Stimulated activated CD8-positive, alpha-beta memory T cell treated with anti-CD3 and anti-CD28 coated beads, Interleukin-12 subunit alpha, Interleukin-12 subunit beta, amount 100 ng/mL, for 24 hours (primary cell): ENCODE measurements around the gene DNMT3A.

Experiments
- DNase-seq: peaks from one replicate; pipeline ENCODE4 v3.0.0-alpha.2; 2020; ENCODE audit errors: extremely low read depth

The DNMT3A gene

DNA sequence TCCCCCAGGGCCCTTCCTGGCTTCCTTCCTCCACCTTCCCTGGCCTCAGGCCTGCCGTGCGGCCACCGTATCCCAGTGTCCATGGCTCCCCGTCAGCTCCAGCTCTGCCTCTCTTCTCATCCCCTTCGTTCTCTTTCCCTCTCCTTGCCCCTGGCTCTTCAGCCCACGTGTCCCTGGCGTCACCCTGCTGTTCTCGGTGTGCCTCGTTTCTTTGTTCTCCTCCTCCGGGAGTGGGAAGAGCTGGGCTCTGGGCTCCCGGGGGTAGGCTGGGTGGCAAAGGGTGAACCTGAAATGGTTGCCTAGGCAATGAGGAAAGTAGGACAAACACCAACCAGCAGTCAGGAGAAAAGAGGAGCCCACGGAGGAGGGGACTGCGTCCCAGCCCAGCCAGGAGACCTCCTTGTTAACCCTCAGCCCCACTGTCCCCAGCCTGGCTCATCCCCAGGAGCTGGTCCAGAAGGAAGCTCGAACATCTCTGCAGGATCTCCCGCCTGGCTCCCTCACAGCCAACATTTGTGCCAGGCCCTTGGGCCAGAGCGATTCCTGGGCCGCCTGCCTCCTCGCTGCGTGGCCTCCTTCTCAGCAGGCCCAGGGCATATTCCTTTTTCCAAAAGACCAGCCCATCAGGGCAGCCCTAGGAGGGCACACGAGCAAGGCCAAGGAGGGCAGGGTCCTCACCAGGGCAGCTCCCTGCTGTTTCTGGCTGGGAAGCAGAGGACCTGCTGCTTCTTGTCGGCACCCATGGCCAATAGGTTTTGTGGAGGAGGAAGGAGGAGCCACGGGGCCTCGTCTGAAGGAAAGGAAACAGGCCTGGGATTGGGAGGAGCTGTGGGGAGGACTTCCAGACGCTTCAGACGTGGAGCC lies 30.9 kb upstream of the DNMT3A start:
- no peak for DNase-seq

- DNase-seq: no peak
Observed at GRCh38 chr2:25371253-25372241, 29.8 kb upstream of the DNMT3A start.

DNA sequence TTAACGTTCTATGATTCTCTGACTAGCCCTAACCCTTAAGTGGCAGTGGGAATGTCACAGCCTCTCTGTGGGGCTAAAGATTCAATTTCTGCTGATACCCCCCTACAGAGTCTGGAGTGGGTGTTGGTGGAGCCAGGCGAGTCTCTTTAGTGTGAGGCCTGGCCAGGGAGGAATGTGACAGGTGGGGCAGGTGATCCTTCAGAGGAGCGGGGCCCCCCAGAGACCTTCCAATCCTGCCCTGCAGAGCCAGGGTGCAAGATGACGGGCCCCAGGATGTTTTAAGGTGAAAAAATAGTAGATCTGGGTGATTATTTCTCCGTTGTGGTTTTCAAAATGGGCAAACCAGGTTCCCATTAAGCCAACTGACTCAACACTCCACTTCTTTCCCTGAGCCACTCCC lies 28.2 kb upstream of the DNMT3A start:
- no peak for DNase-seq

DNA sequence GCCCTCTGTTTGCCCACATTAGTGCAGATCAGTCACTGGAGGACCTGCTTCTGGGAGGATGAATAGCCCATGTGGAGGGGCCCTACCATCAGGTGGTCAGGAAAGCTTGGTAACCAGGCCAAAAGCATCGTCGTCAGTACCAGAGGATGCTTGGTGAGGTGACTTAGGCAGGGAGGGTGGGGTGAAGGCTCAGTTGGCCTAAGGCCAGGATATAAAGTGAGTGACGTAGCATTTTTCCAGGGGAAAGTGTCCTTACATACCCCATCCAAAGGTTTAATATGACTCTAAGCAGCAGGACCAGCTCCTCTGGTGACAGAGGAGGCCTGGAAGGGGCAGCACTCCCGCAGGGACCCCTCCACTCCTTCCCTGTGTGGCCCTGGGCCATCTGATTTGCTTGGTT lies 27.7 kb upstream of the DNMT3A start:
- DNase-seq: no peak

- DNase-seq: no peak
Observed at GRCh38 chr2:25368660-25369059, 26.9 kb upstream of the DNMT3A start.

- no peak for DNase-seq
Observed at GRCh38 chr2:25367296-25367695, 25.6 kb upstream of the DNMT3A start.

DNA sequence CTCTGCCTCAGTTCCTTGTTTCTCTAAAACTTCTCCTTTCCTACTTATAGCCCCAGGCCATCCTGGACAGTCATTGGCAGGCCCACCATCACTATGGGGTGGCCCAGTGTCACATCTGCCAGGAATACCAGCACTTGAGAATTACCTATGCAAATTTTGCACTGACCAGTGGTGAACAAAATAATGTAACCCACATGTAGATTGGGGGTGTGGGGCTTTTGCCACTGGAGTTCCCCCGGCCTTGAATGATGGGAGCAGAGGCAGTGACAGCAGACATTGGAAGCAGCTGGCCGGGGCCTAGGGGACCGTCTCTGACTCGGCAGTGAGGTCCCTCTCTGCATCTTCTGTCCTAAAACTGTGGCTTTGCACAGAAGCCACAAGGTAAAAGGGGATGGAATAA lies 24.9 kb upstream of the DNMT3A start:
- DNase-seq: no peak

DNA sequence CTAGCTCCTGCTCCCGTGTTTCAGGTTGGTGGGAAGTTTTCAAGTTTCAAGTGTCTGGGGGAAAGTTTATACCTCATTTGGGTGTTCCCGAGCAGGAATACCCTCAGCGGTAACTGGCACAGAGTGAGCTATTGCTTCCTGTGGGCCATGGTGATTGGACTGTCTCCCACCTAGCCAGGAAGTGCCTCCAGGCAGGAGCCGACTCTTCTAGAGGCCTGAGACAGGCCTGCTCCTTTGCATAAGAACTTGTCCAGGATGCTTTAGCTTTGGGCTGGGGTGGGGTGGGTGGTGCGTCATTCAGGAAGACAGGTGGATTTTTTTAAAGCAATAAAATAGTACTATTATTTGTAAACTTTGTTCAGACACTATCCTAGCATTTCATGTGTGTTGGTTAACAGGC lies 23.5 kb upstream of the DNMT3A start:
- DNase-seq: no peak

DNA sequence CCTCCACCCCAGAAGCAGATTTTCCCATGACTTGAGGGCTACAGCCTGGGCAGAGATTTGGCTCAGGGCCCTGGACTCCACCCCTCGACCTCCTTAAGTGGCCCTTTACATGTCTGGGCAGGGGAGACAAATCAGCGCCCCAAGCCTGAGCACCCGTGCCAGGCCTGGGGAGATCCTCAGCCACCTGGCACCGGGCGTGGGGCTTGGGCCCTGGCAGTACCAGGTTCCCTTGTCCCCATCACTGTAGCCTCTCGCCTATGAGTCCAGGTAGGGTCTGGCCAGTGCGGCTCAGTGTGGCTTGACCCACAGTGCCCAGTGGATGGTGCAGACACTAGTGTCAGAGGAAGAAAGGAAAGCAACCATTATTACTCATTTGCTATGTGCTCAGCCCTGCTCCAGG lies 22.0 kb upstream of the DNMT3A start:
- no peak for DNase-seq

DNA sequence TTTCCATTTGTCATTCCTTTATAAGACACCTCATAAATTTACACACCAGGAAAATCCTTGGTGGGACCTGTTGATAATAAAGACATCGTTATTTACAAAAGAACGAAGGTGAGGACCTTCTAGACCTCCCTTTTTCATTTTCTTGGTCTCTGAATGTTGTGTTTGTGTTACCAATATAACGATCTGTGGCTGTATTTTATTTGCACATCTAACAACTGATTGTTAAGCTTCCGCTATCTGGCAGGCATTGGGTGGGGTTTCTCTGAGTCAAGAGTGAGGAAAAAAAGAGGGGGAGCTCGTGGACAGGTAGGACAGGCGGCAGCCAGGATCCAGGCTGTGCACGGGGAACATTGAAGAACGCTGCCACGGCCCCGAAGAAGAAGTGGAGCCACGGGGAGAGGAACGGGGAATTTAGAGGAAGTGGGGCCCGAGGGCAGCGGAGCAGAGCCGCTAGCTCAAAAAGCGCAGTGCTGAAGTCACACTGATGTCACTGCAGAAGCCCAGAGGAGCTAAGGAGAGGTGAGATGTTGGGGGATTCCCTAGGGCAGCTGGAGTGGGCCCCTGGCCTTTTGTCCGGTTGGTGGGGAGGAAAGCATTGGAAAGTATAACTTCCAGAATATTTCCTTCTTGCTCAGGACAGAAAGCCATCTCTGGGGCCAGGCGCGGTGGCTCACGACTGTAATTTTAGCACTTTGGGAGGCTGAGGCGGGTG lies 20.9 kb upstream of the DNMT3A start:
- no peak for DNase-seq

DNA sequence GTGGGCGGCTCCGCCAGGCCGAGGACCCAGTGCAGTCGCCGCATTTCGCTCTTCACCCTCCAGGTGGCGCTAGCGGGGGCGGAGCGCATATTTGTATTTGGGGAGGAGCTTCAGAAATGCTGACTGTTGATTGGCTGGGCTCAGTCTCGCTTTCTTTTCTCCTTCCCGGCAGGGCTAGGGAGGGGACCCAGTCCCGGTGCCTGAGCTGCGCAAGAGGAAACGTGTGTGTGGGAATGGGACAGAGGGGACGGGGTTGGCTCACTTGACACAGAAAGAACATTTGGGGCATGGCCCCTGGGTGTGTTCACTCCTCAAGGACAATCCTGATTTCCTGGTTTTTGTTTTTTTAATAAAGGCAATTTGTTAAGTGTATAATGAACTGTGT lies 20.3 kb upstream of the DNMT3A start:
- peak; percentile 73 for DNase-seq

DNA sequence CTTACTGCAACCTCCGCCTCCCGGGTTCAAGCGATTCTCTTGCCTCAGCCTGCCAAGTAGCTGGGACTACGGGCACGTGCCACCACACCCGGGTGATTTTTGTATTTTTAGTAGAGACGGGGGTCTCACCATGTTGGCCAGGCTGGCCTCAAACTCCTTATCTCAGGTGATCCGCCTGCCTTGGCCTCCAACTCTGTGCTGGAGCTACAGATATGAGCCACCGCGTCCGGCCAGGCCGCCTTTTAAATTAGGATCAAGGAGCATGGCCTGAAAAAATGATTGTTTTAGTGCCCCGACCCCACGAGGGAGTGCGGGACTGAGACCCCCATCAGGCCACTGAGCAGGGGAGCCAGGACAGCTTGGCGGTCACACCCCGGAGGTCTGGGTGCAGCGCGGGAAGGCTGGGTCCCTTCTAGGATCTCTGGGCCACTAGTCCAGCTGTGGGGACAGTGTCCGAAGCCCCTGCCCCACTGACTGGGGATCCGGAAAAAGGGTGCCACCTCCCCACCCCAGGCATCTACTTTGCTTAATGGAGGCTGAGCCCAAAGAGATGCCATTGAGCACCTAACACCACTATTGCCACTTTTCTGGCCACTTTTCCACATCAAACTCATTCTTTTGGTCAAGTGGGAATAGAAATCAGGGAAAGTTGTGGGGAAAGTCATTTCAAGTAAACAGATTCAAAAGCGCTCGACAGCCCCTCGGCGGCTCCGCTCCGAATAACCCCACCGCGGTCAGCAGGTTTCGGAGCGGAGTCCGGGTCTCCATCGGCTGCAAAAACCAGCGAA lies 19.7 kb upstream of the DNMT3A start:
- DNase-seq: no peak

DNA sequence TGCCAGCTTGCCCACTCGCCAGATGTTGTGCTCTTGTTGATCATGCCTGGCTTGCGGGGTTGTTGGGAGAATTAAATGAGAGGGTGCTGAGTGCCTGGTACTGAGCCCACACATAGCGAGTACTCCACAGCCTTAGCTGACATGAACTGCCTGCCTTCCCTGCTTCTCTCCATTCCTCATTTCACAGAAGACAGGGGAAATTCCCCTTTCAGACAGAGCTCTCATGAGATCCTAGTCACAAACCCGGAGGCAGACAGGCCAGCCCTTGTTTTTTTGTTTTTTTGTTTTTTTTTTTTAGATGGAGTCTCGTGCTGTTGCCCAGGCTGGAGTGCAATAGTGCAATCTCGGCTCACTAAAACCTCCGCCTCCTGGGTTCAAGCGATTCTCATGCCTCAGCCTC lies 17.1 kb upstream of the DNMT3A start:
- DNase-seq: no peak

GRCh38 chr2:25358249-25358815 lies 16.6 kb upstream of the DNMT3A start:
- no peak for DNase-seq

- DNase-seq: no peak
Observed at GRCh38 chr2:25356088-25356487, 14.4 kb upstream of the DNMT3A start.

DNA sequence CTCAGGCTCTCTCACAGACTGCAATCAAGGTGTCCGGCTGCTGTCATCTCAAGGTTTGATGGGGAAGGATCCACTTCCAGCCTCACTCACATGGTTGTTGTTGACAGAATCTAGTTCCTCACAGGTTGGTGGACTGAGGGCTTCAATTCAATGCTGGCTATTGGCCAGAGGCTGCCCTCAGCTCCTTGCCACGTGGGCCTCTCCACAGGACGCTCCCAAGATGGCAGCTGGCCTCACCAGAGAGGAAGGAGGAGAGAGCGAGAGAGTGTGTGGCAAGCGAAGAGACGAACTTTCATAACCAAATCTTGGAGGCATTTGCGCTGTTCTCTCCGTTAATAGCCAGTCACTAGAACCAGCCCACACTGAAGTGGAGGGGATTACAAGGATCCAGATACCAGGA lies 13.5 kb upstream of the DNMT3A start:
- no peak for DNase-seq

DNA sequence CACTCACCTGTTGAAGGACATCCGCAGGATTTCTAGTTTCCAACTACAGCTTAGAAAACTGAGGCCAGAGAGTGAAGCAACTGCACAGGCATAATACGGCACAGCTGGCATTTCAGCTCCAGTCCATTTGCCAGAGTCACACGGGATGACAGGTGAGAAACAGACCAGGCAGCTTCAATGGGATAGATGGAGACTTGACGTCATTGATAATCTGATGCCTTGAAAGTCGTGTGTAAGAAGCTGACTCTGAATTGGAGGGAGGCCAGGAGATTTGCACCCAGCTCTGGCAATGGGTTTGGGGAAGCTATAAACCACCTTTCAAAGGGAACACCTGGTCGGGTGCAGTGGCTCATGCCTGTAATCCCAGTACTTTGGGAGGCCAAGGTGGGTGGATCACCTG lies 12.4 kb upstream of the DNMT3A start:
- no peak for DNase-seq

DNA sequence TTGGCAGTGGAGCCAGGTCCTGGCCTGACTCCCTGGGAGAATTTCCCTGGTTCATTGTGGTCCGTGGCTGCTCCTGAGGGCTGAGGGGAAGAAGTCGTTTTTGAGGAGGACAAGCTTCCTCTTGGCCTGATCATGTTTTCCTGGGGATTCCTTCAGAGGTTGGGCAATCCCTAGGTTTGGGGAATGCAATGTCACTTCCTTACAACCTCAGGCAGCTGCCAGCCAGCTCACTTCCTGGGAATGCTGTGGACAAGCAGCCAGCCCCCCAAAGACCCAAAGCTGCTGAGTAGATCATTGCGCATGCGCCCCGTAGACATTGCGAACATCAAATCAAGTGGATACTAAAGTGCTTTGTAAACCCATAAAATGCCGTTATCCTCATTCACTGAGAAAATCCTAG lies 7.7 kb upstream of the DNMT3A start:
- DNase-seq: no peak

DNA sequence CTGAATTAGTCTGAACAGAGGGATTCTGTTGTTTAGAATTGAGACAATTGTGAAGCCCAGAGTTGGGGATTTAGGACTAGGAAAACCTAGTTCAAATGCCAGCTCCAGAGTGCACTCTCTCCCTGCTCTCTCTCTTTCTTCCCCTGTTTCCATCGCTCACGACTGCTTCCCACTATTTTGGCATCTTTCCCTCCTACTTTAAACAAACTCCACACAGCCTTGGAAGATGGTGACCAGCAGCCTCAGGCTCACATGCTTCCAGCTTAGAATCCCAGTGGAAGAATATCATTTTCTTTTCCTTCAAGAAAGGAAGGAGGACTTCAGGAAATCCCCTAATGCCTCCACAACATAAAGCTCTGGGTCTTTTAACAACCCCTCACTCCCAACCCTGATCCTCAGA lies 6.1 kb upstream of the DNMT3A start:
- no peak for DNase-seq

GRCh38 chr2:25347205-25347815 lies 5.6 kb upstream of the DNMT3A start:
- DNase-seq: no peak
